Bronchial epithelial cell (primary cell): ENCODE measurements around the gene ZNF618. TPM values are rescaled to one million over a fixed set of nuclear protein-coding genes. Genes with fewer than 3 reads are reported as not detected.
A peak's percentile ranks its signal among the peaks of the same experiment; 100 is the strongest.

ENCODE experiments used
- DNase-seq: peaks from one replicate; pipeline ENCODE4 v3.0.0-alpha.2; 2010; ENCODE audit warnings: low read depth
- FAIRE-seq: peaks from 2 replicates; lab custom pipeline; 2011; peaks lifted over from hg19 to GRCh38; lab: Jason Lieb, UNC
- H3K27me3 ChIP-seq: 2 replicates; pipeline ENCODE4 v1.5.1; 2011; ENCODE audit warnings: low read length; ENCODE audit not compliant: control insufficient read depth, insufficient read depth
- H3K36me3 ChIP-seq: 2 replicates; pipeline ENCODE4 v1.5.1; 2011; ENCODE audit warnings: low read length; ENCODE audit not compliant: control insufficient read depth, insufficient read depth
- H3K4me3 ChIP-seq: 2 replicates; pipeline ENCODE4 v1.5.1; 2011; ENCODE audit warnings: mild to moderate bottlenecking, low read depth, low read length, control low read depth
- CTCF ChIP-seq: IDR thresholded peaks from 2 replicates; pipeline ENCODE4 v1.5.1; 2011; ENCODE audit warnings: mild to moderate bottlenecking, moderate library complexity, low read length, control low read depth, inconsistent platforms; ENCODE audit not compliant: insufficient read depth, severe bottlenecking
- total RNA-seq: library from RNA; depleted of rRNA; stranded (reverse); fragments of >200 nt; gene quantifications from 2 replicates; pipeline ENCODE4 v1.2.1, GENCODE V29; 2014

Gene ZNF618
- total RNA-seq, 1 donor from 2014 or later: 1.6 TPM

DNA sequence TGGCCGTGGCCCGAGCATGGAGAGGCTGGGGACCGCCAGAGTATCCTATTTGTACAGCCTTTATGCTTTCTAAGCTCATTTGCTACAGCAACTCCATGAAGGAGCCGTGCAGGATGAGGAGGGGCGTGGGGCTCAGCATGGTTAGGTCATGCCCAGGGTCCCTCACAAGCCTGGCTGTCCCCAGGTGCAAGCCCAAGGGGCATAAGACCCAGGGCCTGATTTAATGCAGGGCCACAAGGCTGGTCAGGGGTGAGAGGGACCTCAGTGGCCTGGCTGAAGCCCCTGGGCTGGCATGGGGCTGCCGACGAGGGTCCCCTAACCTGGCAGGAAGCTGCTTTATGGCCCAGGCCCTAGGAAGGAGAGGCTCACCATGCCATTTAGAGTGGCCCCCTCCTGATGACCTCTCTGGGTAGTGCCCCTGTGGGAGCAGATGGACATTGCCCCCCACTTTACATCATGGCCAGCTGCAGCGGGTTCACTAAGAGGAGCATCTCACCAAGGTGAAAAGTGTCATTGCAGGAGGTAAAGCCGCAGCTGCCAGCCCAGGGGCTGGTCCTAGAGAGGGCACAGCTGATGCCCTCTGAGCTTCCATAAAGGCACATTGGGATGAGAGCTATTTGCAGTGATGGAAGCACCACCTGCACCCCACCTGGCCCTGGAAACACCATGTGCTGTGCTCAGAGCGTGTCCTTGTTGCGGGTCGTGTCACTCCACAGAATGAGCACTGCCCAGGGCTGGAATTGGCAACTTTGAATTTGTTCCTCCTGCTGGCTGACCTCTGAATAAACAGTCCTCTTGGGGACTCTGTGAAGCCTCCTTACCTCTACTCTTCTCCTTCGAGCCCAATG is 58.9 kb downstream of the ZNF618 start:
- H3K4me3 ChIP-seq: no peak overlapping the region
- no peaks in the 10 kb centered on the region for H3K27me3 ChIP-seq
- peak; percentile 13 for FAIRE-seq
- no peak for DNase-seq
- TF ChIP-seq CTCF: no peak
- H3K36me3 ChIP-seq: no peaks in the 10 kb centered on the region

GRCh38 chr9:113935677-113936380 is 59.7 kb downstream of the ZNF618 start:
- Histone ChIP-seq H3K27me3 (no peaks in the 10 kb centered on the region), H3K4me3 (no peak overlapping the region), H3K36me3 (no peaks in the 10 kb centered on the region)
- no peak for TF ChIP-seq CTCF
- DNase-seq: no peak
- FAIRE-seq: no peak

DNA sequence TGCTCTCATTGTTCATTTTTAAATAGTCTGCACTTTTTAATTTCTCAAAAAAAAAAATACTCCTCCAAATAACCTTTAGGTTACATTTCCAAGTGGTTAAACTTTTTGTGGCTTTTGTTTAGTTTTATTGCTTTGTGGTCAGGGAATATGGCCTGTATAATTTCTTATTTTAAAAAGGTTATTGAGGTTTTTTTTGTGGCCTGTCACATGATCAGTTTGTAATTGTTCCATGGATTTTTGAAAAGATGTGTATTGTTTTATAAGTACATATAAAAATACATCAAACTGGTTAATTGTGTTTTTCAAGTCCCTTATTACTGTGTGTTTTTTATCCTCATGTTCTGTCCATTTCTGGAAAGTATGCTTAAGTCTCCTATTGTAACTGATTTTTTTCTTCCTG is 64.0 kb downstream of the ZNF618 start:
- DNase-seq (no peak), FAIRE-seq (no peak)
- Histone ChIP-seq H3K27me3 (no peaks in the 10 kb centered on the region), H3K4me3 (no peak overlapping the region), H3K36me3 (no peaks in the 10 kb centered on the region)
- TF ChIP-seq CTCF: no peak

GRCh38 chr9:113941056-113941455 is 64.9 kb downstream of the ZNF618 start:
- FAIRE-seq: no peak

DNA sequence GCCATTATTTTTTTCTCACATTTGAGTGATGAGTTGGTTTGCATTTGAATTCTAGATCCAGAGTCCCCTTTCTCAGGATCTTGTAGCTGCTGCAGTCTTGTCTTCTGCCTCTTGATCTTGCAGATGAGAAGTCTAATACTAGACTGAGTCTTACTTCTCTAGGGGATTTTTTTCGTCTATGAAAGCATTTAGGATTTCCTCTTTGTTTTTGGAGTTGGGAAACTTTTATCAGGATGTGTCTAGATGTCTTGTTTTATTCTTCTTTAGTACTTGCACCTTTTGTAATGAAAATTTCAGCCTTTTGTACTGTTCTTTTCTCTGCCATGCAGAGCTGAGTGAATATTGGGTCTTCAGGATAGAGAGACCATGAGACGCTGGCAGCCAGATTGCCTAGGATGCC is 65.4 kb downstream of the ZNF618 start:
- DNase-seq (no peak), FAIRE-seq (no peak)
- Histone ChIP-seq H3K27me3 (no peaks in the 10 kb centered on the region), H3K4me3 (no peak overlapping the region), H3K36me3 (no peaks in the 10 kb centered on the region)
- TF ChIP-seq CTCF: no peak

More at GRCh38 chr9:113941056-113941455, 64.9 kb downstream of the ZNF618 start:
- H3K36me3 ChIP-seq: no peaks in the 10 kb centered on the region
- no peak for DNase-seq
- H3K4me3 ChIP-seq: no peak overlapping the region
- H3K27me3 ChIP-seq: no peaks in the 10 kb centered on the region
- TF ChIP-seq CTCF: no peak
